ENCODE measurements around the gene PARD3. TPM values are rescaled to one million over a fixed set of nuclear protein-coding genes. Genes with fewer than 3 reads are reported as not detected.

The PARD3 gene
- total RNA-seq, 2 donors from 2014 or later = 41.7 to 48.8 TPM

- H3K27me3 ChIP-seq = no peaks in the 10 kb centered on the region
- H3K9ac ChIP-seq (ENCODE audit: low read depth in 2 of 2, low read length in 2 of 2) = no peak overlapping the region
- H3K9me3 ChIP-seq = no peaks in the 10 kb centered on the region
- TF ChIP-seq CTCF (IDR thresholded peaks at IDR 0.05) = no peak
- H3K27ac ChIP-seq = no peak overlapping the region
- intact Hi-C loops (cut with DNase I) = no loop called here
- H3K36me3 ChIP-seq = no peaks in the 10 kb centered on the region
- H3K4me3 ChIP-seq = no peak overlapping the region
- no peaks in the 10 kb centered on the region for H3K4me1 ChIP-seq
- DNase-seq = no peak
Measured at GRCh38 chr10:34575882-34576281, 239.2 kb downstream of the PARD3 start.

GRCh38 chr10:34574353-34574934, 240.7 kb downstream of the PARD3 start:
- H3K9me3 ChIP-seq = no peaks in the 10 kb centered on the region

GRCh38 chr10:34570887-34571286, 244.2 kb downstream of the PARD3 start:
- H3K36me3 ChIP-seq = no peaks in the 10 kb centered on the region
- no peak for DNase-seq
- H3K9ac ChIP-seq (ENCODE audit: low read depth in 2 of 2, low read length in 2 of 2) = no peak overlapping the region
- no peak overlapping the region for H3K27ac ChIP-seq
- no peak for TF ChIP-seq CTCF (IDR thresholded peaks at IDR 0.05)
- no peak overlapping the region for H3K4me3 ChIP-seq
- H3K9me3 ChIP-seq = no peaks in the 10 kb centered on the region
- H3K27me3 ChIP-seq = no peaks in the 10 kb centered on the region
- no peaks in the 10 kb centered on the region for H3K4me1 ChIP-seq
- intact Hi-C loops (cut with DNase I) = no loop called here

More at GRCh38 chr10:34574353-34574934, 240.7 kb downstream of the PARD3 start:
- no peak for TF ChIP-seq CTCF (IDR thresholded peaks at IDR 0.05)
- Histone ChIP-seq H3K27ac (no peak overlapping the region), H3K4me1 (no peaks in the 10 kb centered on the region), H3K36me3 (no peaks in the 10 kb centered on the region), H3K27me3 (no peaks in the 10 kb centered on the region), H3K9ac (ENCODE audit: low read depth in 2 of 2, low read length in 2 of 2) (no peak overlapping the region), H3K4me3 (no peak overlapping the region)
- no peak for DNase-seq
- intact Hi-C loops (cut with DNase I) = no loop called here

GRCh38 chr10:34567659-34568253, 247.3 kb downstream of the PARD3 start:
- Histone ChIP-seq H3K4me3 (no peak overlapping the region), H3K9me3 (no peaks in the 10 kb centered on the region), H3K4me1 (no peaks in the 10 kb centered on the region), H3K36me3 (no peaks in the 10 kb centered on the region), H3K27me3 (no peaks in the 10 kb centered on the region), H3K9ac (ENCODE audit: low read depth in 2 of 2, low read length in 2 of 2) (no peak overlapping the region), H3K27ac (no peak overlapping the region)
- intact Hi-C loops (cut with DNase I) = no loop called here
- TF ChIP-seq CTCF (IDR thresholded peaks at IDR 0.05) = no peak
- DNase-seq = no peak

GRCh38 chr10:34565934-34566333, 249.2 kb downstream of the PARD3 start:
- H3K4me3 ChIP-seq = no peak overlapping the region
- H3K36me3 ChIP-seq = no peaks in the 10 kb centered on the region
- H3K9me3 ChIP-seq = no peaks in the 10 kb centered on the region
- no peak overlapping the region for H3K27ac ChIP-seq
- intact Hi-C loops (cut with DNase I) = no loop called here
- no peak for TF ChIP-seq CTCF (IDR thresholded peaks at IDR 0.05)
- no peak overlapping the region for H3K9ac ChIP-seq (ENCODE audit: low read depth in 2 of 2, low read length in 2 of 2)
- no peak for DNase-seq
- no peaks in the 10 kb centered on the region for H3K27me3 ChIP-seq
- no peaks in the 10 kb centered on the region for H3K4me1 ChIP-seq

Data from colonic mucosa (tissue), 4 donors.